ENCODE data around the gene MARVELD3. TPM values are rescaled to one million over a fixed set of nuclear protein-coding genes. Genes with fewer than 3 reads are reported as not detected.
"Not testable (repeated sequence)": the region's sequence is repeated elsewhere in the genome, so short reads cannot be mapped to it uniquely, and the experiment has no call there.

MARVELD3 gene
- total RNA-seq, 1 donor from 2014 or later: not detected

DNA sequence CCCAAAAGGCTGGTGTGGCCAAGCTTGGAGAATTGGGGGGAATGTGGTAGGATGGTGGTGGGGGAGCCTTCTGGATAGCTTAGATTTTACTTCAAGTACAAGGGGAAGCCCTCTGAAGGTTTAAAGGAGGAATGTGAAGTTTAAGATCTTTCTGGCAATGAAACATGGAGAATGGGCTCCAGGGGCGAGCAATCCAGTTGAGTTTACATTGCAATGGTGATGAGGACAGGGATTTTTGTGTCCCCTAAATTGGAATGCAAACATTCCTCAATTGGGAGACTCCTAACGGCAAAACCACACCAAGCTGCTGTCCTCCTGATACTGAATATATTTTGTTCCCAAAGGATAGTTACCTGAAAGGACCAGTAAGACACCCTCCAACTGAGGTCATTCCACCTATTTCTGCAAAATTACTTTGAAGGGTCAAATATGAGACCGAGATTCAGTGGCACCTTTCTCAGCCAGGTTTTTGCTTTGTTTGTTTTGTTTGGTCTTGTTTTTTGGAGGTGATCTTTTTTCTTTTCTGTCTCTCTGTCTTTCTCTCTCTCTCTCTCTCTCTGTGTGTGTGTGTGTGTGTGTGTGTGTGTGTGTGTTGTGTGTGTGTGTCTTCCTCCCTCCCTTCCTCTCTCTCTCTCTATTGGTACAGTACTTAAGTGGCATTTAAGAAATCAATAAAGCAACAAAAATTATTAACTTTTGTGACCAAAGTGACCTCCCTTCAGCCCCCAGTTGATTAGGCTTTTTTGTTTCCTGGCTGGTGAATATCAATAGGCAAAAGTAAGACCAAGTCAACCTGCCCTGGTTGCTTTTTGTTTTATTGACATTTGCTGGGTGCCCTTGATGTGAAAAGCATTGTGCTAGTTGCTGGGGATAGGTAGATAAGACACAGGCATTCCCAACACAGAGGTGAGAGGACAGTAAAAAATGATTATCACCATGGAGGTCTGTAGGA, 32.7 kb upstream of the MARVELD3 start:
- Histone ChIP-seq H3K27ac (ENCODE audit: low read depth, low read length) (no peak overlapping the region), H3K4me3 (ENCODE audit: low read length in 3 of 3) (no peak overlapping the region), H3K9ac (ENCODE audit: low read depth in 1 of 3, low read length in 3 of 3) (no peak overlapping the region), H3K4me1 (ENCODE audit: control insufficient read depth in 3 of 3, insufficient read depth in 3 of 3, low read length in 3 of 3) (no peaks in the 10 kb centered on the region), H3K36me3 (ENCODE audit: control insufficient read depth in 3 of 3, insufficient read depth in 3 of 3, low read length in 3 of 3) (no peaks in the 10 kb centered on the region), H3K9me3 (ENCODE audit: control insufficient read depth in 3 of 3, low read length in 3 of 3) (no peaks in the 10 kb centered on the region), H3K27me3 (ENCODE audit: control insufficient read depth in 3 of 3, insufficient read depth in 3 of 3, low read length in 3 of 3) (no peaks in the 10 kb centered on the region)

DNA sequence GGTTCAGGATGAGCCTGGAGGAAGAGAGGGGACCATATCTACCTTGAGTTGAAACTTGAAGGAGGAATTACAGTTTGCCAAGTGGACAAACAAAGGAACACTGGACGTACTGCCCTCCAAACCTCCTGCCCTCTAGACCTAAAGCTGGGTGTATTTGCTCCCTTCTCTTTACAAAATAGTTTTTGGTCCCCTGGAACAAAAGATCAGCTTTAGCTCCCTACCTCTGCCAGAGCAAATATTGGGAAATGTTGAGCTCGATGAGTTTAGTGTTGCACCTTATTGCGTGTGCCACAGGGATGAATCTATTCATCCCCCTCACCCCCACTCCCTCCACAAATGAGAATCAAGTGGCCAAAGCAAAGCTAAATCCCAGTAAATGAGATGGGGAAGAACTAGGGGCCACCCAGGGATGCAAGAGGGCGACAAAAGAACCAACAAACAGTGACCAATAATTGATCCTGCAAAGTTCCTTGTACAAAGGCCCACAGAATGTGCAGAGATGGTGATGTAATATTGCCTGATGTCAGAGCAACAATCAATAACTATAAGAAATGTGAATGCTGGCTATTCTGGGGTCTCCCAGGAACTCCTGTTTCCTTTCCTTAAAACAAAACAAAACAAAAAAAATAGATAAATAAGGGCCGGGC, 31.9 kb upstream of the MARVELD3 start:
- no peak overlapping the region for H3K27ac ChIP-seq (ENCODE audit: low read depth, low read length)
- H3K9me3 ChIP-seq (ENCODE audit: control insufficient read depth in 3 of 3, low read length in 3 of 3): no peaks in the 10 kb centered on the region
- H3K4me3 ChIP-seq (ENCODE audit: low read length in 3 of 3): no peak overlapping the region
- no peaks in the 10 kb centered on the region for H3K36me3 ChIP-seq (ENCODE audit: control insufficient read depth in 3 of 3, insufficient read depth in 3 of 3, low read length in 3 of 3)
- no peaks in the 10 kb centered on the region for H3K27me3 ChIP-seq (ENCODE audit: control insufficient read depth in 3 of 3, insufficient read depth in 3 of 3, low read length in 3 of 3)
- no peak overlapping the region for H3K9ac ChIP-seq (ENCODE audit: low read depth in 1 of 3, low read length in 3 of 3)
- no peaks in the 10 kb centered on the region for H3K4me1 ChIP-seq (ENCODE audit: control insufficient read depth in 3 of 3, insufficient read depth in 3 of 3, low read length in 3 of 3)

- H3K27ac ChIP-seq (ENCODE audit: low read depth, low read length); H3K27me3 ChIP-seq (ENCODE audit: control insufficient read depth in 3 of 3, insufficient read depth in 3 of 3, low read length in 3 of 3); H3K4me1 ChIP-seq (ENCODE audit: control insufficient read depth in 3 of 3, insufficient read depth in 3 of 3, low read length in 3 of 3); H3K4me3 ChIP-seq (ENCODE audit: low read length in 3 of 3); H3K9me3 ChIP-seq (ENCODE audit: control insufficient read depth in 3 of 3, low read length in 3 of 3); H3K9ac ChIP-seq (ENCODE audit: low read depth in 1 of 3, low read length in 3 of 3); H3K36me3 ChIP-seq (ENCODE audit: control insufficient read depth in 3 of 3, insufficient read depth in 3 of 3, low read length in 3 of 3): not testable (repeated sequence)
These were observed 30.6 kb upstream of the MARVELD3 start for GRCh38 chr16:71595340-71595826.

DNA sequence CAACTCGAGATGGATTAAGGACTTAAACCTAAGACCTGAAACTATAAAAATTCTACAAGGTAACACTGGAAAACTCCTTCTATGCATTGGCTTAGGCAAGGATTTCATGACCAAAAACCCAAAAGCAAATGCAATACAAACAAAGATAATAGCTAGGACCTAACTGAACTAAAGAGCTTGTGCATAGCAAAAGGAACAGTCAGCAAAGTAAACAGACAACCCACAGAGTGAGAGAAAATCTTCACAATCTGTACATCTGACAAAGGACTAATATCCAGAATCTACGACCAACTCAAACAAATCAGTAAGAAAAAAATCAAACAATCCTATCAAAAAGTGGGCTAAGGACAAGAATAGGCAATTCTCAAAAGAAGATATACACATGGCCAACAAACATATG, 27.6 kb upstream of the MARVELD3 start:
- not testable (repeated sequence) for H3K4me3 ChIP-seq (ENCODE audit: low read length in 3 of 3); H3K4me1 ChIP-seq (ENCODE audit: control insufficient read depth in 3 of 3, insufficient read depth in 3 of 3, low read length in 3 of 3); H3K9ac ChIP-seq (ENCODE audit: low read depth in 1 of 3, low read length in 3 of 3); H3K27me3 ChIP-seq (ENCODE audit: control insufficient read depth in 3 of 3, insufficient read depth in 3 of 3, low read length in 3 of 3); H3K36me3 ChIP-seq (ENCODE audit: control insufficient read depth in 3 of 3, insufficient read depth in 3 of 3, low read length in 3 of 3); H3K27ac ChIP-seq (ENCODE audit: low read depth, low read length); H3K9me3 ChIP-seq (ENCODE audit: control insufficient read depth in 3 of 3, low read length in 3 of 3)

DNA sequence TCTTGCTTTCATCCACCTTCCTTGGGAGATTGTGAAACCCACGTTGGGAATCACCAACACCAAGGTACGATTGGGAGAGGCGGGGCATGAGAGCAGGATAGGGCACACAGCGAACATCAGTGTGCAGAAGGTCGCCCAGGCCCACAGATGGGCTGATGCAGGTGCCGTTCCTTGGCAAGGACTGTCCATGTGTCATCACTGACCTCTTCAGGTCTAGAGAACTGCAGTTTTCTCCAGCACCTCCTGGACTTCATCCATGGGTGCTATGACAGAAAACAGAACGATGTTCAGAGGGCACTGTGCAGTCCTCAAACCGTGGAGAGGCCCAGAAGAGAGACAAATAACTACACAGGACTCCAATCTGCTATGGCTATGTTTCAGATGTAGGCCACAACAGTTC, 25.2 kb upstream of the MARVELD3 start:
- H3K4me3 ChIP-seq (ENCODE audit: low read length in 3 of 3): no peak overlapping the region
- no peaks in the 10 kb centered on the region for H3K27me3 ChIP-seq (ENCODE audit: control insufficient read depth in 3 of 3, insufficient read depth in 3 of 3, low read length in 3 of 3)
- no peaks in the 10 kb centered on the region for H3K4me1 ChIP-seq (ENCODE audit: control insufficient read depth in 3 of 3, insufficient read depth in 3 of 3, low read length in 3 of 3)
- no peaks in the 10 kb centered on the region for H3K9me3 ChIP-seq (ENCODE audit: control insufficient read depth in 3 of 3, low read length in 3 of 3)
- H3K9ac ChIP-seq (ENCODE audit: low read depth in 1 of 3, low read length in 3 of 3): no peak overlapping the region
- no peaks in the 10 kb centered on the region for H3K36me3 ChIP-seq (ENCODE audit: control insufficient read depth in 3 of 3, insufficient read depth in 3 of 3, low read length in 3 of 3)
- H3K27ac ChIP-seq (ENCODE audit: low read depth, low read length): no peak overlapping the region

- Histone ChIP-seq H3K9me3 (ENCODE audit: control insufficient read depth in 3 of 3, low read length in 3 of 3) (no peaks in the 10 kb centered on the region), H3K4me1 (ENCODE audit: control insufficient read depth in 3 of 3, insufficient read depth in 3 of 3, low read length in 3 of 3) (no peaks in the 10 kb centered on the region), H3K27ac (ENCODE audit: low read depth, low read length) (no peak overlapping the region), H3K4me3 (ENCODE audit: low read length in 3 of 3) (no peak overlapping the region), H3K27me3 (ENCODE audit: control insufficient read depth in 3 of 3, insufficient read depth in 3 of 3, low read length in 3 of 3) (peaks cover 0 to 7% (median 4%) of the 10 kb centered on the region in 3 donors), H3K36me3 (ENCODE audit: control insufficient read depth in 3 of 3, insufficient read depth in 3 of 3, low read length in 3 of 3) (no peaks in the 10 kb centered on the region), H3K9ac (ENCODE audit: low read depth in 1 of 3, low read length in 3 of 3) (no peak overlapping the region)
These were observed 16.9 kb upstream of the MARVELD3 start for GRCh38 chr16:71609066-71609465.

- H3K4me3 ChIP-seq (ENCODE audit: low read length in 3 of 3): no peak overlapping the region
- H3K4me1 ChIP-seq (ENCODE audit: control insufficient read depth in 3 of 3, insufficient read depth in 3 of 3, low read length in 3 of 3): no peaks in the 10 kb centered on the region
- H3K9ac ChIP-seq (ENCODE audit: low read depth in 1 of 3, low read length in 3 of 3): no peak overlapping the region
- H3K36me3 ChIP-seq (ENCODE audit: control insufficient read depth in 3 of 3, insufficient read depth in 3 of 3, low read length in 3 of 3): no peaks in the 10 kb centered on the region
- no peaks in the 10 kb centered on the region for H3K9me3 ChIP-seq (ENCODE audit: control insufficient read depth in 3 of 3, low read length in 3 of 3)
- H3K27ac ChIP-seq (ENCODE audit: low read depth, low read length): no peak overlapping the region
- peaks cover 4 to 10% (median 6%) of the 10 kb centered on the region in 3 donors for H3K27me3 ChIP-seq (ENCODE audit: control insufficient read depth in 3 of 3, insufficient read depth in 3 of 3, low read length in 3 of 3)
These were observed 15.5 kb upstream of the MARVELD3 start for GRCh38 chr16:71610447-71610846.

DNA sequence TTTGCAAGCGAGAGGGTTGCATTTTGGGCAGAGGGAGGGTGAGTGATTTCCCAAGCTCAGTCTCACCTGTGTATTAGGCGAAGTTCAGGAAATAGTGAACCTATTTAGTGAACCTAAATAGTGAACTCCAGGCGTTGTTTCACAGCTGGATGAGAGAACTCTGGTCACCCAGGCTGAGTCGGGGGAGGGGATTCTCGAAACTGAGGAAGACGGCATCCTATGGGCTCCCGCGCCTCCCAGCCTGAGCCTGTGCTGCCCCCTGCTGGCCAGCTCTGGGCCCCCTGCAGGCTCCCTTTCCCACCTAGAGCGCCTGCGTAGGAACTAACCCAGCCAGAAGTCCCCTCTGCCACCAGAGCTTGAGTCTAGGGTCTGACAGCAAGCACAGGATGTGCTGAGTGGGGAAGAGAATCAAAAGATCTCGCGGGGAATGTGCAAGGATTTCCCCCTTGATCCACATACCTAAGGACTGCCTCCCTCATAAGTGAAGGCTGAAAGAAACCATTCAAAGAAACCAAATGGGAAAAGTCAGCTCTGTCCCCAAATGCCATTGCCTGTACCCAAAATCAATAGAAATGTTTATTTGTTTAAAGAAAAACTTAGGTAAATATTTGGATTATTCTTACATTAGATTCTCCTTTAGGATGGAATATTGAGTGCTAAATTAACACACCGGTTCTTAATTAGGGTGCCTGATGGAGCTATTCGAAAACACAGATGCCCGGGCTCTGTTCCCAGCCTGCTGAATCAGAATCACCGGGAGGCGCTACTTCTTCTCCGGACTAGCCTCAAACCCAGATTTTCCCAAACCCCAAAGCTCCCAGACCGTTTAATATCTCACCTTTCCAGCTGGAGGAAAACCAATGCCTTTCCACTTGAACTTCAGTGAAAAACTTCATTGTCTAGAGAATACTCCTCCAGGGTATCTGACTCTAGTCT, 14.8 kb upstream of the MARVELD3 start:
- no peak overlapping the region for H3K27ac ChIP-seq (ENCODE audit: low read depth, low read length)
- no peak overlapping the region for H3K9ac ChIP-seq (ENCODE audit: low read depth in 1 of 3, low read length in 3 of 3)
- H3K9me3 ChIP-seq (ENCODE audit: control insufficient read depth in 3 of 3, low read length in 3 of 3): no peaks in the 10 kb centered on the region
- peaks cover 4 to 10% (median 6%) of the 10 kb centered on the region in 3 donors for H3K27me3 ChIP-seq (ENCODE audit: control insufficient read depth in 3 of 3, insufficient read depth in 3 of 3, low read length in 3 of 3)
- no peaks in the 10 kb centered on the region for H3K36me3 ChIP-seq (ENCODE audit: control insufficient read depth in 3 of 3, insufficient read depth in 3 of 3, low read length in 3 of 3)
- H3K4me1 ChIP-seq (ENCODE audit: control insufficient read depth in 3 of 3, insufficient read depth in 3 of 3, low read length in 3 of 3): no peaks in the 10 kb centered on the region
- no peak overlapping the region for H3K4me3 ChIP-seq (ENCODE audit: low read length in 3 of 3)

DNA sequence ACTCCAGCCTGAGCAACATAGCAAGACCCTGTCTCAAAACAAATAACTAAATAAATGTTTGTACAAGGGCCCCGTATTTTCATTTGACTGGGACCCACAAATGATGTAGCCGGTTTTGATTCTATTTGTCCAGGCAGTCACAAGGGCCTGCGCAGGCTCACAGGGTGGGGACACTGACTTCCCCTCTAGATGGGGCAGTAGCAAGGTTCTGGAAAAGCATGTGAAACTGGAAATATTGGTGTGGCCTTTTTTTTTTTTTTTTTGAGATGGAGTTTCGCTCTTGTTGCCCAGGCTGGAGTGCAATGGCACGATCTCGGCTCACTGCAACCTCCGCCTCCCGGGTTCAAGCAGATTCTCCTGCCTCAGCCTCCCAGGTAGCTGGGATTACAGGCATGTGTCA, 11.0 kb upstream of the MARVELD3 start:
- H3K27me3 ChIP-seq (ENCODE audit: control insufficient read depth in 3 of 3, insufficient read depth in 3 of 3, low read length in 3 of 3); H3K27ac ChIP-seq (ENCODE audit: low read depth, low read length); H3K4me3 ChIP-seq (ENCODE audit: low read length in 3 of 3); H3K4me1 ChIP-seq (ENCODE audit: control insufficient read depth in 3 of 3, insufficient read depth in 3 of 3, low read length in 3 of 3); H3K9ac ChIP-seq (ENCODE audit: low read depth in 1 of 3, low read length in 3 of 3); H3K36me3 ChIP-seq (ENCODE audit: control insufficient read depth in 3 of 3, insufficient read depth in 3 of 3, low read length in 3 of 3); H3K9me3 ChIP-seq (ENCODE audit: control insufficient read depth in 3 of 3, low read length in 3 of 3): not testable (repeated sequence)

Data from skeletal muscle tissue (tissue), 4 donors.